IPS DF 4.7 (cell line): ENCODE measurements around the gene ACAN.

ENCODE experiments used
- DNase-seq: peaks from one replicate; pipeline ENCODE4 v3.0.0-alpha.2; 2013; ENCODE audit warnings: low spot score; ENCODE audit errors: extremely low read depth

The ACAN gene

DNA sequence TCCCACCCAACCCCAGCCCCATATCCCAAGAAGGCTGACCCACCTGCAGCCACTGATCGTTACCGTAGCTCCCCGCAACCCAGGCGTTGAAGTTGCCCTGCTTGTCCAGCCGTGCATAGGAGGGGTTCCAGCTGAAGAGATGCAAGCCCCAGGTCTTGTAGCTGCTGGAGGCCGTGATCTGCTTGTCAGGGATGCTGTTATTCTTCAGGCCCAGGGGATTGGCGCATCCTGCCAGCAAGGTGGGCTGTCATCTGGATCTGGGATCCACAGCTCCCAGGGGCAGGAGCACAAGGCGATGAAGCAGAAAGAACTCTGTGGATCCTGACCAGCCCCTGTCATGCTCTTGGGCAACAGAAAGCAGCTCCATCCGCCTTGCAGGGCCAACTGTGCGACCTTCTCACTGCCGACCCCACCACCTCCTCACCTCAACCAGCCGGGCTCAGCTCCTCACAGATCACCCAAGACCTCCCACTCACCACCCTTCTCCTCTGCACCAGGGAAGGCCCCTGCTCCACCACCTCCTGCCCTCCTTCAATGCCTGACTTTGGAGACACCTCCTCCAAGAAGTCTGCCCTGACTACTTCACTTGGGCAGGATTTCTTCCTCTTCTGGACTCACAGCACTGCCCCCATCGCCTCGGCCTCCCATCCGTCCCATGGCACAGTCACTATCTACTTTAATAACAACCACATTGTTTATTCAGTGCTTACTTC lies 98.4 kb downstream of the ACAN start:
- no peak for DNase-seq

DNA sequence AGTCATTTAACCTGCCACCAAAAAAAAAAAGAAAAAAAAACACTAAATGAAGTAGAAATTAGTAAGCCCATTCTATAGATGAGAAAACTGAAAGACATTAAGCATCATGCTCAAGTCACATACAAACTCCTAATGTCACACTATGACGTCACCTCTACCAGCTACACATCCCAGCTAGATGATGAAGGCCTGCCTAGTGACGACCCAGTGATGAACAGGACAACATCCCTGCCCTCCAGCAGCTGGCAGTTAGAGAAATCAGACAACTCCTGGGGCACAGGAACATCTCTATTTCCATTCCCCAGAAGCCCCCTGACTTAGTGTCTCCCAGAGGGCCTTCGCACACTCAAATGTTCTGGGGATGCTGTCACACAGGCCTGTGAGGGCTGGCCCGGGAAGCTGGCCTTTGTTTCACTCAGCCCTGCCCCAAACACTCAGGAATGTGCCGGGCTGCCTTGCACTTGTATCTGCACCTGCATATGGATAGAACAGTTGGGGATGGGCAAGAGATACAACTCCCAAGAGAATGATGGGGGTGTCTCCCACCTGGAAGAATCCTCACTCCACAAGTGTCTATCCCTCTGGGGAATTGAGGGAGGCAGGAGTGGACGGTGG lies 99.1 kb downstream of the ACAN start:
- DNase-seq = no peak

DNA sequence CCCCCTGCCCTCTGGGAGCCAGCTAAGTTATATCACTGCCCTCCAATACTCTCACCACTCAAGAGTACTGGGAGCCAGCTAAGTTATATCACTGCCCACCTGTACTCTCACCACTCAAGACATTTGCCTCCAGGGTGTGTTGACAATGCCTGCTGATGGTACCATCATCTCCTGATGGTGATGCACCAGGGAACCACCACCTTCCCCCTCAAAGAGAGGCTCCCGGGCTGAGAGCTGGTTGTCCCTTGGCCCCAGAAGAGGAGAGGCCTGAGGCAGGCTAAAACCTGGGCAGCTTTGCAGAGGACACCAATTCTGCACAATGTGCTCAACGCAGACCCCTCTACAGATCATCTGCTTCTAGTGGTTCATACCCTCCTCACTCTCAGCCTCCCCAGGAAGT lies 99.6 kb downstream of the ACAN start:
- no peak for DNase-seq

DNA sequence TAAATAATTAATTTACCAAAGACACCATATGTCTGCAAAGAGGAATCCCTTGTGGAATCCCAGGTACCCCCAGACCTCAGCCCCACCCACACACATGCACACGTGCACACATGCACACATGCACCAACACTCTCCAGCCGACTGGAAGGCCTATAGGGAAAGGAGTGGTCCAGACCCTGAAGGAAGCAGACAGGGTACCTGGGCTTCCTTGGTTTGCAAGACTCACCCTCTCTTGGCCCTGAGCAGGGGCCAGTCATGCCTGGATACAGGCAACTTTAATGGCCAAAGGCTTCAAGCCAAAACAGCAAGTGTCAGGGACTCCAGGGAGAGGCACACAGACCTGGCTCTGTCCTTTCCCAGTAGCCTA lies 101.0 kb downstream of the ACAN start:
- DNase-seq = no peak

DNA sequence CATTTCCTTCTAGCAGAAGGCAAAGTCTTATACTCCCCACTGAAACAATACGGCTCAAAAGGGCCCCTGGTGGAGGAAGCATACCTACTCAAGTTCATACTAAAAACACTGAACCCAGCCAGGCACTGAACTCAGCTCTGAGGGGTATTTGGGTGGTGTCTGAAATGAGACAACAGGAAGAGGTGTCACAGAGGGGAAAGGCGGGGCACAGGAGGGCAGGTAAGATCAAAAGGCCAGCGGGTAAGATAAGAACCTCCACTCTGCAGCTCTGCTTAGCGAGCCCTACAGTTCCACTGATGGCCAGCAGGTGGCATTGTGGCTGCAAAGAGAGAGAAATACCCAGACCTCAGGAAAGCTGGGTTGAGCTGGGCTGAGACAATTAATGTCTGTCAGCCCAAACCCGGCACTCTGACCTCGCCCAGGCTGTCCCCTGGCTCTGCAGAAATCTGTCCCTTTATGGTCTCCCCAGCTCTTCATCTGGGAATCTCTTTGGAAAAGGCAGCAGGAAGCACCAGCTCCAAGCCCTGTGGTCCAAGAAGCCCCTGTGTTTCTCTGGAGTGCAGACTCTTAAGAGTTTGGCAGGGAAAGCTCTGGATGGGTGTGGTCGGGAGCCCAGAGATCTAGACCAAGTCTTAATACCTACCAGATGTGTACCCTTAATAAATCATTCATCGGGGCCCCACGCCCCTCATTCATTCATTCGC lies 101.5 kb downstream of the ACAN start:
- DNase-seq = no peak

DNA sequence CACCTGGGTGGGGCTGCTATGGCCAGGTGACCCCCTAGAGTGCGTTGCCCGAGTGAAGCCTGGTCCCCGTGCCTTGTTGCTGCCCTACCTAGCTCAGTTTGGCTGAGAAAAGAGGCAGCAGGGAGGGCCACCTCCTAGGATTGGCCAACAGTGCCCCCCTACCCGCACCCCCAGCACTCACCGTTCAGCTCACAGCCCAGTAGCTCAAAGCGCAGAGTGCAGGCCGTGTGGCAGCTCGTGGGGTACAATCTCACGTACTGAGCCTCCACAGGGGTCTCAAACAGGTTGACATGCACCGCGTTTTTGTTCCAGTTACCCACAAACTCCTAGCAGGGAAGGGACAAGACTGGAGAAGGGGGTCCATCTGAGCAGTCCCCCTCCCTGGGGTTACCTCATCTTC lies 102.3 kb downstream of the ACAN start:
- DNase-seq = no peak

DNA sequence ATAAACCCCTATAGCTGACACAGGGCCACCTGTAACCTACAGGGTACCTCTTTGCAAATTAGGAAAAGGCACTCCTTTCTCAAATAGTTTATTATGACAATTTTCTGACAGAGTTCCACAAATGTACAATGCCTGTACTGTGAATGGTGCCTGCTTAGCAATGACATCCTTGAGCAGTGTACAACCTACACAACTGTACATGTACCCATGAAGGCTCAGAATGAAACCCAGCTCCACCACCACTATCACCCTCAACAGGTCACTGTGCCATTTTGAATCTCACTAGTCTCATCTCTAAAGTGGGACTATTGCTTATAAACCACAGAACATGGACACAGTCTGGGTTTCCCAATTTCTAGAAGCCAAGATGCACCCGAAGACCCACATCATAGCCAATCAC lies 102.9 kb downstream of the ACAN start:
- no peak for DNase-seq

DNA sequence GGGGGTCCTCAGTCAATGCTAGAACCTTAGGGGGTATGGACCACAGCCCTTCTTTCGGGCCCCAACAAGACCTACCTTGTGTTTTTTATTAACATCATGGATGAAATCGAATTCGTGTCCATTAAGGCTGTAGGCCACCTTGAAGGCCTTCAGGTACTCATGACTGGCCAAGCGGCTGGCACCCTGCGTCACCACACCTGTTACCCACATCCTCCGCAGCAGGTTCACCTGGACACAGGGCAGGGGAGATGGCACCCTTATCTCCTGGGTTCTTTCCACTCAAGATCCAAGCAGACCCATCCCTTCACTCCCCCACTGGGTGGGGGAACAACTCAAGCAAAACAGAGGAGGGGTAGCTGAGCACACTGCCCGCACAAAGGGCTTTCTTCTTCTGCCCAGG lies 103.3 kb downstream of the ACAN start:
- DNase-seq = no peak

DNA sequence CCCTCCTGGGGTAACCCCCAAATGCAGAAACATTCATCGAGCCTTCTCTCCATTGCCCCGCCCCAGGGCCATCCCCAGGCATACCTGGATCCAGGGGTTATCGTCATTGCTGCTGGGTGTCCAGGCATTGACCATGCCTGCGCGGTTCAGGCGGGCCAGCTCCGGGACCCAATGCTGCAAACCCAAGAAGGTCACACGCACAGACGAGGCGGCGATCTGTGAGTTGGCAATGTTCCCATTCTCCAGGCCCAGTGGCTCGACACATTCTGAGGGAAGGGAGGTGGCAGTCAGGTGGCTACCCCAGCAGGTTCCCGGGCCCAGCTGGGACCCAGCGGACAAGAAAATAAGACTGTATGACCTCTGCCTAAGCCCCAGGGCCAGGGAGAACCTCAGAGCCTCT lies 103.9 kb downstream of the ACAN start:
- DNase-seq = no peak

DNA sequence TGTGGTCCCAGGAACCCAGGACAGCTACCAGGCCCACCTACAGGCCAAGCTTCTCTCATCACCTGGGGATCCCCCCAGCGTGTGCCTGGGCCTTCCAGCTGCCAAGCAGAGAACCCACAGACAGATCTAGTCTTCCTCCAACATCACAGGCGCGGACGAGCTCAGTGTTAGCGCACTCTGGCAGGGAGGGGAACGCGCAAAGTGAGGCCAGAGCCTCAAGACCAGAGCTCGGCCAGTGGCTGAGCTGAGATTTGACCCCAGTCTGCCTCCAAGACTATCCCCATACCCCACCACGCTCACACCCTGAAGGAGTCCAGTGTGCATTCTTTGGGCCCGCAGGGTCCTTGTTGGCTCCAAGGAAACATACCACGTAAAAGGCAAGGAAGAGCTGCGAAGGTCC lies 104.9 kb downstream of the ACAN start:
- no peak for DNase-seq

DNA sequence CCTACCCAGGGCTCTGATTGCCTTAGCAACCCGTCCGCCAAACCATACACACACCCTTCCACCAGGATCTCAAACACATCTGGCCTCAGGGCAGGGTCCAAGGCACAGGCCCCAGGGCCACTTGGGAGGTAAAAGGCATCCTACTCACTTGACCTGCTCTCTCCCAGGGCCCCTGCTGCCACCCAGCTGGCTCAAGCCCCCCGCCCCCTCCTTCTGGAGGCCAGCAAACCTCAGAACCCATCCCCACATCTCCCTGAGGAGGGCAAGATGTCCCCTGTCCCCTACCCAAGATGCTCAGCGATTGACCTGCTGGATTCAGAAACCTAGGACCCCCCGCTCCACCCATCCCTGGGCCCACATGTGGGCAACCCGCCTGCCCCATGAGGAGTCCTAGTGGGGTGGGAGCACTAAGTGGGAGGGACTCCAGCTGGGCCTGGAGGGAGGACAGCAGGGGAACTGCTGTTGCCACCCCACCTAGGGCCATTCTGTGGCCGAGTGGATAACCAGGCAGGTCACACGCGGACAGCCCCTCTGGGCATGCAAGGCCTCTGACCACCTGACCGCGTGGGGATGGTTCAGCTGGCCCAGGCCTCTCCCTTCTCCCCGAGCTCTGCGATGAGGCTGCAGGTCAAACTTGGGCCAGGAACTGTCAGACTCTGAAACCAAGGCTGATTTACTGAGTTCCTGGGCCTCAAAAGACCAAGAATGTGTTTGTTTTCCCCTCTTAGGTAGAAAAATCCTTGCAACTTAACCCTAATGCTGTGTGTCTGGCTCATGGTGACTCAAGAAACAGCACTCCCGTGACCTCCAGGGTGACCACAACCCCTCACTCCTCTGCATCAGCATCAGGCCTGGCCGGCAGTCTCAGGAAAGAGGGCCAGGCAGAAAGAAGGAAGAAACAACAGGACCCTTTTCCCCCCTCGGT lies 105.7 kb downstream of the ACAN start:
- DNase-seq = no peak

DNA sequence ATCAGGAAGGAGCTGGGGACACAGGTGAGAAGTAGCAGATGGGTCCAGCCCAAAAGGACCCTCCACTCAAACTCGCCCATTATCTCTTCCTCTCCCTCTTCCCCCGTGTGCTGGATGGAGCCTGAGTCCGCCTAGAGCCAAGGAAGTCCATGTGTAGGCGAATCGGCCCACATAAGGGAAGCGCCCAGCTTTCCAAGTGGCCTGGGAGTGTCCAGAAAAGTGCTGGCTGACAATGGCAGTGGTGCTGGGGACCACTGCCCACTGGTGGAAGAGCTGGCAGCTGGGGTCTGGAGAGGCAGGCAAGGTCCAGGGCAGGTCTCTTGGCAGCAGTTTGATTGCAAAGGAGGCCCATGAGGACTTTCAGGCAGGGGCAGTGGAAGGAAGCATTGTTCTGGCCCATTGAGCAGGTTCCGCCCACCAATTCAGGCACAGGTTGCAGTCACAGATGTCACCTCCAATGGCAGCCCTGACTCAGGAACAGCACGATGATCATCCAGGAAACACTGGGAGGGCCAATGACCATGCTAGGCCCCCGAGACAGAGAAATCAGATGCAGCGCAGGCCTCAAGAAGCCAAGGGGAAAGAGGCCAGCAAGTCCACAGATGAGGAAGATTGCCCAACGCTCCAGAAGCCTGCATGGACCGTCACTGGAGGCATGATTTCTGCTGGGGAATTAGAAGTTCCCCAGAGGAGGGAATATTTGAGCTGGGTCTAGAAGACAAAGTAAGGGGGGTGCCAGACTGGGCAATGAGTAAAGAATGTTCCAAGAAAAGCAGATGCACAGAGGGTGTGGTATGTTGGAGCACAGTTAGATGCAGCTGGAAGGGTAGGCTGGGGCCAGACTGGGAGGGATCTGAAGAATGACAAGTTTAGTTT lies 107.0 kb downstream of the ACAN start:
- DNase-seq = no peak

DNA sequence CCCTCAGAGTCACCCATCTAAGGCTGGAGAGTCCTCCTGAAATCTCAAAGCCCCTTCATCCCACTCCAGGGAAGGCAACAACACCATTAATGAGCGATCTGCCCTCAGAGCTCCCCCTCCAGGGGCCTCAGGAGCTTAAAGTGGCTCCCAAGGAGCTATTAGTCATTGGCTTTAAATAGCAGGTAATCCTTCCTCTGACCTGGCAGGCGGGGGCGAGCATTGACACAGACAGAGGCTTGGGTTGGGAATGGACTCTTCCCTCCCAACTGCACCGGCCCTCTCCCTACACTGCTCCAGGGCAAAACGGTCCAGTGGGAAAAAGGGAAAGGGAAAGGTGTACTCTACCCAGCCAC lies 108.5 kb downstream of the ACAN start:
- DNase-seq = no peak

DNA sequence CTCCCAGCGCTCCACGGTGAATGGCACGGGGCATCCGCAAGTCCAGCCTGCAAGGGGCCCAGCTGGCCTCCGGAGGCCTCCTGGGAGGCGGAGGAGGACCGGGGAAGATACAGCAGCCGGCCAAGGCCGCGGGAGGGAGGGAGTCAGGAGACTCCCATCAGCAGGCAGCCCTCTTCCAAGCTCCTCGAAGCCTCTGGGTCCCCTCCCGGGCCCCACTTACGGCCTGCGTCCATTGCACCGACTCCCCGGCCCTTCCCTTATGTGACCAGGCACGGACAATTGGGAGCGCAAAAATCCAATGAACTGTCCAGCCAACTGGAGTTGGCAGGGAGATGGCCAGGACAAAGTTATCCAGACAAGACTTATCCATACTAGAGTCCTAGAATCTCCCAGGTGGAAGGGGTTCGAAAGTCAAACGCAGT lies 109.3 kb downstream of the ACAN start:
- DNase-seq = no peak

DNA sequence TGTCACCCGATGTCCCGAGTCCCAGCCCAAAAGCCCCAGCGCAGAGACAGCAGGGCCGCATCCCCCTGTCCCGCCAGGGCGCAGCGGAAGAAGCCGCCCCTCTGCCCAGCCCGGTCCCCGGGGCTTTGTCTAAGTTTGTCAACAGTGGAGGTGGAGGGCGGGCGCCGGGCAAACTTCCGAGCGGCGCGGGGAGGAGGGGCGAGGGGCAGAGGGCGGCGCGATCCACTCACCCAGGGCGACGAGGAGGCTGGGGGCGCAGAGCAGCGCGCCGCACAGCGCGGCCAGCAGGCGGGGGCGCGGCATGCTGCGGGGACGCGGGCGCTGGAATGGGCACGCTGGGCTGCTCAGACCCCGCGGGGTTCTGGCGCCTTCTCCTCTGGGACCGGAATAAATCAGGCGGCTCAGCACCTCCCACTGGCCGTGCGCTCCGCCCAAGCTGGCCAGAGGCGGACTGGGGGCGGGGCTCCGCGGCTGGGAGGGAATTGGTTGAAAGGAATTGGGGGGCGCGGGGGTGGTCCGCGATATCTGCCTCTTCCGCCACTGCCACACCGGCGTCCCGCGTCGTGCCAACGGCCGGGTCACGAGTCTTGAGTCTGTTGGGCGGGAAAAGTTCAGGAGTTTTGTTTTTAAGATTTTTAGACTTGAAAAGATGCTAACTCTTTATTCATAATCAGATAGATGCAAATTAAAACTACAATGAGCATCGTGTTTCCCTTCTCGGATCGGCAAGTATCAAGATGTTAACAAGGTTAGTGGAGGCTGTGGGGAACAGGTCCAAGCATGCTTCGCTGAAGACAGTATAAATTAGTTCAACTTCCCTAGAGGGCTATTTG lies 110.0 kb downstream of the ACAN start, which contains the start of gene MFGE8:
MFGE8 (minus strand) TSS at position 363 of the 833 bp plus-strand sequence; CDS start at position 303, 60 bp downstream.
- DNase-seq = no peak

DNA sequence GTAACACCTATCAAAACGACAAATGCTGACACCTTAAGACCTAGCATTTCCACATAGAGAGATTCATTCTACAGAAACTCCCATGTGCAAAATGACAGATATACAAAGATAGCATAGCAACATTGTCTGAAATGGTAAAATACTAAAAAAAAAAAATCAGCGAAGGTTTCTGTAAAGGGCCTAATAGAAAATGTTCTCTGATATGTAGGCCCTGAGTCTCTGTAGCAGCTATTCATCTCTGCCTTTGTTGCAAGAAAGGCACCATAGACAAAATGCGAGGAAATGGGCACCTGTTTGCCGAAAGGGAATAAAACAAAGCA lies 110.6 kb downstream of the ACAN start:
- no peak for DNase-seq

DNA sequence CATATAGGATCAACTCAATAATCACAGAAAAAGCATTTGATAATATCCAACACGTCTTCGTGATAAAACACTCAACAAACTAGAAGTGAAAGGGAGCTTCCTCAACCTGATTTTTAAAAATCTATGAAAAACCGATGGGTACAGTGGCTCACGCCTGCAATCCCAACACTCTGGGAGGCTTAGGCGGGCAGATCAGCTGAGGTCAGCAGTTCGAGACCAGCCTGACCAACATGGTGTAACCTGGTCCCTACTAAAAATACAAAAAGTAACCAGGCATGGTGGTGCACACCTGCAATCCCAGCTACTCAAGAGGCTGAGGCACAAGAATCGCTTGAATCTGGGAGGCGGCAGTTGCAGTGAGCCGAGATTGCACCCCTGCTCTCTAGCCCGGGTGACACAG lies 112.1 kb downstream of the ACAN start:
- DNase-seq = no peak

DNA sequence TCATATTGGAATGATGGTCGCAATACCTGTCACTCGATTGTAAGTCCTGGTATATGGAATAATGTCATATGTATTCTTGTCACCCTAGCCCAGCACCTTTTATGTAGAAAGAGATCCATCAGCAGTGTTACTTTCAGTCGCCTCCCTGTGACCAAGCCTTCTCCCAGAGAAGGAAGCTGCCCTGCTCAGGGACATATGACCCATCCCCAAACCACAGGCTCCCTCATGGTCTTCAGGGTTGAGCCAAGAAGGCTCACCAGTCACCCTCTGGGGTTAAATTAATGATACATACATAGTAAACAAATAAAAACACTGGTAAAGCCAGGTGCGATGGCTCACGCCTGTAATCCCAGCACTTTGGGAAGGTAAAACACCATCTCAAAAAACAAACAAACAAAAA lies 114.5 kb downstream of the ACAN start:
- no peak for DNase-seq

DNA sequence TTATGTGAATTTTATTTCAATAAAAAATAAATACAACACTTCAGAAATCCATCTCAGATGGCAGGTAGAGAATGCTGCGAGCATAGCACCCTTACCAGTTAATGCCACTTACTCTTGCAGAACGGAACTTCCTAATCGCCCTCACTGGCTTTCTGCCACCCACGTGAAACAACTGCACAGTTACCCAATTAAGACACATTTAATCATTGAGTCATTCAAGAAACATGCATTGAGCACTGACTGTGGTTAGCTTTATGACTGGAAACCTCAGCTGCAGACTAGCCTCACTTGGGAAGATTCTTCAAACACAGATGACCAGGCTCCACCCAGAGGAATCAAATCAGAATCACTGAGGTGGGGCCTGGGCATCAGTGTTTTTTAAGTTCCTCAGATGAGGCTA lies 115.5 kb downstream of the ACAN start:
- no peak for DNase-seq
